ENCODE data around the gene NEGR1. TPM values are rescaled to one million over a fixed set of nuclear protein-coding genes. Genes with fewer than 3 reads are reported as not detected.

Gene NEGR1
- total RNA-seq, 1 donor from 2014 or later: 0.58 TPM

- Mint-ChIP-seq H3K27ac (ENCODE audit: unreplicated experiment) (no peak overlapping the region), H3K27me3 (ENCODE audit: low read depth) (no peaks in the 10 kb centered on the region), H3K4me3 (no peak overlapping the region), H3K9me3 (no peaks in the 10 kb centered on the region), H3K4me1 (no peaks in the 10 kb centered on the region), H3K36me3 (ENCODE audit: low read depth) (no peaks in the 10 kb centered on the region)
- TF ChIP-seq, protein P1, sequence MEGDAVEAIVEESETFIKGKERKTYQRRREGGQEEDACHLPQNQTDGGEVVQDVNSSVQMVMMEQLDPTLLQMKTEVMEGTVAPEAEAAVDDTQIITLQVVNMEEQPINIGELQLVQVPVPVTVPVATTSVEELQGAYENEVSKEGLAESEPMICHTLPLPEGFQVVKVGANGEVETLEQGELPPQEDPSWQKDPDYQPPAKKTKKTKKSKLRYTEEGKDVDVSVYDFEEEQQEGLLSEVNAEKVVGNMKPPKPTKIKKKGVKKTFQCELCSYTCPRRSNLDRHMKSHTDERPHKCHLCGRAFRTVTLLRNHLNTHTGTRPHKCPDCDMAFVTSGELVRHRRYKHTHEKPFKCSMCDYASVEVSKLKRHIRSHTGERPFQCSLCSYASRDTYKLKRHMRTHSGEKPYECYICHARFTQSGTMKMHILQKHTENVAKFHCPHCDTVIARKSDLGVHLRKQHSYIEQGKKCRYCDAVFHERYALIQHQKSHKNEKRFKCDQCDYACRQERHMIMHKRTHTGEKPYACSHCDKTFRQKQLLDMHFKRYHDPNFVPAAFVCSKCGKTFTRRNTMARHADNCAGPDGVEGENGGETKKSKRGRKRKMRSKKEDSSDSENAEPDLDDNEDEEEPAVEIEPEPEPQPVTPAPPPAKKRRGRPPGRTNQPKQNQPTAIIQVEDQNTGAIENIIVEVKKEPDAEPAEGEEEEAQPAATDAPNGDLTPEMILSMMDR (conservative IDR thresholded peaks at IDR 0.05): no peak
- no peak for DNase-seq (ENCODE audit: low read depth, low spot score)
These were observed 698.6 kb downstream of the NEGR1 start for GRCh38 chr1:71583756-71584155.

DNA sequence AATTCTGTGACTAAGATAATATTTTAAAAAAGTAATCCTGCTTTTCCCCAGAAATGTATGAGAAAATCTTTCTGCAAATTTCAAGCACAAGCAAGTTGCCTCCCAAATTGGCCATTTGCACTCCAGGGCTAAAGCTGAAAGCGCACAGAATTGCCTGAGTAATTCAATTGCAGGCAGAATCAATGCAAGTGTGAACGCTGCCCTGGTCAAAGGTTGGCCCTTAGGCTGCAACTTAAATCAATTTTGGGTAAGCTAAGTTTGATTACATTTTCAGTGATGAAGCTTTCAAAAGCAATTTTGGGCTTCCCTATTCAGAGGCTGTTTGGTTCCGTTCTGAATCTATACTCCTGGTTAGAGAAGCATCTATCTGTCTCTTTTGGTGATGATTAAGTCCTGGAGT is 699.7 kb downstream of the NEGR1 start:
- no peak for DNase-seq (ENCODE audit: low read depth, low spot score)
- Mint-ChIP-seq H3K36me3 (ENCODE audit: low read depth) (no peaks in the 10 kb centered on the region), H3K4me1 (no peaks in the 10 kb centered on the region), H3K27me3 (ENCODE audit: low read depth) (no peaks in the 10 kb centered on the region), H3K9me3 (no peaks in the 10 kb centered on the region), H3K4me3 (no peak overlapping the region), H3K27ac (ENCODE audit: unreplicated experiment) (no peak overlapping the region)
- TF ChIP-seq, protein P1 (conservative IDR thresholded peaks at IDR 0.05): no peak

GRCh38 chr1:71577451-71578131 is 704.7 kb downstream of the NEGR1 start:
- H3K9me3 Mint-ChIP-seq: peaks cover 5% of the 10 kb centered on the region
- TF ChIP-seq, protein P1 (conservative IDR thresholded peaks at IDR 0.05): no peak
- no peak overlapping the region for H3K4me3 Mint-ChIP-seq
- no peak overlapping the region for H3K27ac Mint-ChIP-seq (ENCODE audit: unreplicated experiment)
- no peak for DNase-seq (ENCODE audit: low read depth, low spot score)
- H3K36me3 Mint-ChIP-seq (ENCODE audit: low read depth): no peaks in the 10 kb centered on the region
- H3K4me1 Mint-ChIP-seq: no peaks in the 10 kb centered on the region
- no peaks in the 10 kb centered on the region for H3K27me3 Mint-ChIP-seq (ENCODE audit: low read depth)

DNA sequence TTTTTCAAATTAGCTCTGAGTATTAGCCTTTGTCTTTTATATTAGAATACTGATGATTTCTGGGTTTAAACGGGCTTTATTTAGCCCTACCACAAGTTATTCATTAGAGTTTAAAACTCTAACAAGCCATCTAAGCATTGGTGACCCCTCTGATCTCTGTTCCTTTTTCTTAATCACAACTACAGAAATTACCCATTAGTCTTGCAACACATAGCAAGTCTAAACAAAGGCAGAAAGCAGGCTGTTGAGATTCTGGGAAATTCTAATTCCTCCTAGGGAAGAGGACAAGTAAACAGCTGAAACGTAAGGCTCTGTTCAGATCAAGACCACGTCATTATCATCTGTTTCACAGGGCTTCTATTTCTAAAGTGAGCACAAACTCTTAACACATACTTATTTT is 710.3 kb downstream of the NEGR1 start:
- H3K36me3 Mint-ChIP-seq (ENCODE audit: low read depth): no peaks in the 10 kb centered on the region
- DNase-seq (ENCODE audit: low read depth, low spot score): no peak
- no peaks in the 10 kb centered on the region for H3K27me3 Mint-ChIP-seq (ENCODE audit: low read depth)
- TF ChIP-seq, protein P1 (conservative IDR thresholded peaks at IDR 0.05): no peak
- no peak overlapping the region for H3K4me3 Mint-ChIP-seq
- peaks cover 3% of the 10 kb centered on the region for H3K4me1 Mint-ChIP-seq
- no peak overlapping the region for H3K27ac Mint-ChIP-seq (ENCODE audit: unreplicated experiment)
- H3K9me3 Mint-ChIP-seq: peaks cover 5% of the 10 kb centered on the region

- H3K9me3 Mint-ChIP-seq: no peaks in the 10 kb centered on the region
- no peaks in the 10 kb centered on the region for H3K4me1 Mint-ChIP-seq
- H3K27ac Mint-ChIP-seq (ENCODE audit: unreplicated experiment): no peak overlapping the region
- no peak for DNase-seq (ENCODE audit: low read depth, low spot score)
- TF ChIP-seq, protein P1 (conservative IDR thresholded peaks at IDR 0.05): no peak
- no peaks in the 10 kb centered on the region for H3K36me3 Mint-ChIP-seq (ENCODE audit: low read depth)
- no peaks in the 10 kb centered on the region for H3K27me3 Mint-ChIP-seq (ENCODE audit: low read depth)
- H3K4me3 Mint-ChIP-seq: no peak overlapping the region
These were observed 715.9 kb downstream of the NEGR1 start for GRCh38 chr1:71566413-71566812.
